GM18867 (cell line): ENCODE results near the gene AKAP17A.

ENCODE experiments used
- ATAC-seq: cut with Tn5 transposase; IDR thresholded peaks from one replicate; pipeline ENCODE4 v1.9.1; 2021; ENCODE audit warnings: mild to moderate bottlenecking, moderate library complexity; ENCODE audit not compliant: unreplicated experiment

The AKAP17A gene

GRCh38 chrX:1582686-1583437, 8.5 kb upstream of the AKAP17A start:
- peak; percentile 84 for ATAC-seq

GRCh38 chrX:1584237-1585011, 7.0 kb upstream of the AKAP17A start:
- ATAC-seq = no peak

- no peak for ATAC-seq
These were observed 4.2 kb upstream of the AKAP17A start for GRCh38 chrX:1587161-1587560.

- ATAC-seq = no peak
These were observed 1.9 kb upstream of the AKAP17A start for GRCh38 chrX:1589356-1590130.

GRCh38 chrX:1591863-1592469, 562 bp downstream of the AKAP17A start:
- ATAC-seq = no peak

GRCh38 chrX:1592470-1593142, 1.2 kb downstream of the AKAP17A start:
- ATAC-seq = peak; percentile 43

GRCh38 chrX:1593286-1594271, 2.2 kb downstream of the AKAP17A start:
- no peak for ATAC-seq

- no peak for ATAC-seq
These were observed 4.3 kb downstream of the AKAP17A start for GRCh38 chrX:1595711-1596060.

- ATAC-seq = no peak
These were observed 5.4 kb downstream of the AKAP17A start for GRCh38 chrX:1596676-1597344.

GRCh38 chrX:1597345-1598020, 6.1 kb downstream of the AKAP17A start:
- no peak for ATAC-seq

- no peak for ATAC-seq
These were observed 6.8 kb downstream of the AKAP17A start for GRCh38 chrX:1598021-1598875.

GRCh38 chrX:1598876-1599790, 7.7 kb downstream of the AKAP17A start:
- no peak for ATAC-seq

- ATAC-seq = no peak
These were observed 8.5 kb downstream of the AKAP17A start for GRCh38 chrX:1599791-1600405.

- no peak for ATAC-seq
These were observed 9.1 kb downstream of the AKAP17A start for GRCh38 chrX:1600406-1601050.

GRCh38 chrX:1601051-1601767, 9.8 kb downstream of the AKAP17A start:
- ATAC-seq = no peak
